GM12878 (cell line): ENCODE results near the gene CLIC3. TPM values are rescaled to one million over a fixed set of nuclear protein-coding genes. Genes with fewer than 3 reads are reported as not detected.

Experiments
- ATAC-seq: fragments of 200-7000 bp; cut with Tn5 transposase; 3 replicates; pipeline ENCODE4 v1.9.1; 2020; ENCODE audit warnings: mild to moderate bottlenecking, moderate library complexity
- BruUV-seq: library from RNA; stranded (reverse); fragments of 400-500 nt; replicated peaks from 2 replicates; lab custom pipeline; 2021; lab: Mats Ljungman, UMichigan
- CTCF ChIA-PET: fragments of 300-600 bp; sonication (Branson Sonifier 250); formaldehyde crosslinking; extraction: SDS; loops from one replicate; lab custom pipeline; 2021; ENCODE audit warnings: inconsistent platforms; lab: Yijun Ruan, JAX
- POLR2A ChIA-PET: fragments of 350-600 bp; formaldehyde crosslinking; extraction: SDS; loops from one replicate; lab custom pipeline; 2021; ENCODE audit warnings: inconsistent platforms; lab: Charles Lee
- RAD21 ChIA-PET: fragments of 300-600 bp; sonication (Branson Sonifier 250); formaldehyde crosslinking; loops from one replicate; lab custom pipeline; 2023; ENCODE audit warnings: antibody characterized with exemption; ENCODE audit not compliant: unreplicated experiment; lab: Charles Lee
- SMC1A ChIA-PET: fragments of 300-600 bp; sonication (Branson Sonifier 250); formaldehyde crosslinking; loops from one replicate; lab custom pipeline; 2023; ENCODE audit not compliant: unreplicated experiment, uncharacterized antibody; lab: Charles Lee
- DNase-seq: peaks from one replicate; pipeline ENCODE4 v3.0.0-alpha.2; 2011; ENCODE audit warnings: low read depth, low spot score
- FAIRE-seq: peaks from 3 replicates; lab custom pipeline; 2011; peaks lifted over from hg19 to GRCh38; lab: Jason Lieb, UNC
- H2AFZ ChIP-seq: 2 replicates; pipeline ENCODE4 v1.6.0; 2011; ENCODE audit warnings: low read depth, low read length, control low read depth; ENCODE audit not compliant: control insufficient read depth
- H3K27ac ChIP-seq: 2 replicates; pipeline ENCODE4 v1.5.1; 2011; ENCODE audit warnings: control low read depth; ENCODE audit not compliant: control insufficient read depth, insufficient read depth
- H3K27me3 ChIP-seq, 2 experiments: replicated peaks in 1 of 2; 2 replicates each; pipeline versions ENCODE4 v1.6.0 to v1.6.1; 2011; ENCODE audit warnings: low read length in 1 of 2; ENCODE audit not compliant: control insufficient read depth in 2 of 2, insufficient read depth in 2 of 2
- H3K36me3 ChIP-seq, 2 experiments: 2 replicates each; pipeline ENCODE4 v1.5.1; 2011; ENCODE audit warnings: low read length in 1 of 2; ENCODE audit not compliant: control insufficient read depth in 2 of 2, insufficient read depth in 2 of 2
- H3K4me1 ChIP-seq: 2 replicates; pipeline ENCODE4 v1.6.1; 2011; ENCODE audit warnings: mild to moderate bottlenecking, low read length, moderate library complexity, mixed read lengths; ENCODE audit not compliant: control insufficient read depth, insufficient read depth
- H3K4me2 ChIP-seq: 2 replicates; pipeline ENCODE4 v1.6.0; 2011; ENCODE audit warnings: control low read depth; ENCODE audit not compliant: control insufficient read depth, insufficient read depth
- H3K4me3 ChIP-seq: fragments of 200-600 bp; sonication (generic); 2 replicates; pipeline ENCODE4 v1.5.1; 2016
- H3K79me2 ChIP-seq: 2 replicates; pipeline ENCODE4 v1.6.0; 2011; ENCODE audit warnings: low read length; ENCODE audit not compliant: control insufficient read depth, insufficient read depth
- H3K9ac ChIP-seq: 2 replicates; pipeline ENCODE4 v1.8.0; 2011; ENCODE audit warnings: low read length, control low read depth, mixed read lengths; ENCODE audit not compliant: control insufficient read depth, insufficient read depth
- H3K9me3 ChIP-seq: replicated peaks from 3 replicates; pipeline ENCODE4 v1.5.1; 2011; ENCODE audit warnings: mild to moderate bottlenecking, low read length; ENCODE audit not compliant: control insufficient read depth, insufficient read depth
- H4K20me1 ChIP-seq: 2 replicates; pipeline ENCODE4 v1.6.0; 2011; ENCODE audit not compliant: control insufficient read depth, insufficient read depth
- CBX3 ChIP-seq: fragments of 200-600 bp; sonication (generic); IDR thresholded peaks from 2 replicates; pipeline ENCODE4 v1.6.1; 2016; ENCODE audit warnings: low read depth, borderline replicate concordance
- CREB1 ChIP-seq: IDR thresholded peaks from 2 replicates; pipeline ENCODE4 v1.6.1; 2012; ENCODE audit warnings: low read depth, mild to moderate bottlenecking, inconsistent platforms
- CREM ChIP-seq: IDR thresholded peaks from 2 replicates; pipeline ENCODE4 v1.6.1; 2014; ENCODE audit warnings: antibody characterized with exemption, low read depth
- ESRRA ChIP-seq: IDR thresholded peaks from 2 replicates; pipeline ENCODE4 v1.6.1; 2012; ENCODE audit warnings: mild to moderate bottlenecking, low read length, improper control_type of control experiment
- GATAD2B ChIP-seq: fragments of 450-650 bp; conservative IDR thresholded peaks from 2 replicates; pipeline ENCODE4 v1.6.1; 2017; ENCODE audit warnings: low read depth, mild to moderate bottlenecking, moderate library complexity
- HCFC1 ChIP-seq: fragments of 150-350 bp; IDR thresholded peaks from 2 replicates; pipeline ENCODE4 v1.6.1; 2014; ENCODE audit warnings: low read length
- IRF4 ChIP-seq: IDR thresholded peaks from 2 replicates; pipeline ENCODE4 v1.6.1; 2011; ENCODE audit warnings: low read depth, low read length
- JUND ChIP-seq: IDR thresholded peaks from 2 replicates; pipeline ENCODE4 v1.6.1; 2012; ENCODE audit warnings: low read depth, mild to moderate bottlenecking, low read length, improper control_type of control experiment, moderate library complexity
- MEF2B ChIP-seq: fragments of 450-650 bp; IDR thresholded peaks from 2 replicates; pipeline ENCODE4 v1.6.1; 2018; ENCODE audit warnings: mild to moderate bottlenecking, moderate library complexity; ENCODE audit not compliant: partially characterized antibody, poor library complexity, severe bottlenecking
- NFXL1 ChIP-seq: fragments of 450-650 bp; IDR thresholded peaks from 2 replicates; pipeline ENCODE4 v1.6.1; 2017; ENCODE audit warnings: antibody characterized with exemption, mild to moderate bottlenecking, borderline replicate concordance
- POLR2A ChIP-seq: IDR thresholded peaks from 2 replicates; pipeline ENCODE4 v1.6.1; 2011; ENCODE audit warnings: low read depth, mild to moderate bottlenecking, low read length
- SMC3 ChIP-seq: IDR thresholded peaks from 2 replicates; pipeline ENCODE4 v1.6.1; 2011; ENCODE audit warnings: low read length, improper control_type of control experiment, borderline replicate concordance
- SREBF2 ChIP-seq: IDR thresholded peaks from 2 replicates; pipeline ENCODE4 v1.6.1; 2012; ENCODE audit warnings: mild to moderate bottlenecking, low read length
- TCF3 ChIP-seq: IDR thresholded peaks from 2 replicates; pipeline ENCODE4 v1.6.1; 2012; ENCODE audit warnings: low read depth, mild to moderate bottlenecking, low read length, borderline replicate concordance; ENCODE audit not compliant: insufficient read depth
- ZNF217 ChIP-seq: fragments of 450-650 bp; IDR thresholded peaks from 2 replicates; pipeline ENCODE4 v1.6.1; 2017; ENCODE audit warnings: antibody characterized with exemption, mild to moderate bottlenecking
- ZNF274 ChIP-seq: IDR thresholded peaks from one replicate; pipeline ENCODE4 v1.8.0; 2011; ENCODE audit not compliant: insufficient read length, insufficient read depth
- whole genome bisulfite sequencing: methylation state at CpG from one replicate; pipeline ENCODE4 v1.1.6; 2016; ENCODE audit warnings: low lambda C conversion rate; ENCODE audit not compliant: insufficient replicate concordance, insufficient coverage; ENCODE audit errors: missing lambda C conversion rate; 5-methylcytosine and 5-hydroxymethylcytosine counted together
- in situ Hi-C: fragments of 300-500 bp; cut with MboI; formaldehyde crosslinking; loops from 9 replicates; pipeline ENCODE4 v1.14.3; 2018; ENCODE audit warnings: mixed read lengths
- intact Hi-C: fragments of 100-400 bp; cut with micrococcal nuclease; formaldehyde crosslinking; loops from one replicate; pipeline ENCODE4 v1.14.2; 2022; ENCODE audit not compliant: unreplicated experiment
- polyA plus RNA-seq, 11 experiments: library from polyadenylated mRNA; depleted of rRNA in 4 of 11; unstranded in 6 of 11; stranded (reverse) in 5 of 11; fragments of >200 nt; fragmentation: Nextera tagmentation in 4 of 11; fragmentation: Illumina TruSeq in 1 of 11; extraction: Ambion mirVana in 4 of 11; extraction: Trizol in 1 of 11; gene quantifications; 1 replicate in 1 of 11; 2 replicates in 10 of 11; pipeline versions ENCODE4 v1.2.1 to v1.2.3, GENCODE V29; 2011 to 2016; ENCODE audit warnings: inconsistent platforms in 2 of 11, missing spikeins in 2 of 11, low read depth in 1 of 11
- total RNA-seq, 4 experiments: library from RNA; depleted of rRNA in 3 of 4; stranded (reverse); fragments of >200 nt in 3 of 4; fragmentation: Illumina TruSeq in 1 of 4; extraction: Trizol in 1 of 4; gene quantifications; 2 replicates each; pipeline versions ENCODE4 v1.2.1 to v1.2.3, GENCODE V29; 2013 to 2021
- TF ChIP-seq, protein P1 (sequence below): fragments of 450-650 bp; formaldehyde crosslinking; IDR thresholded peaks from 2 replicates; pipeline ENCODE4 v1.4.0; 2022; ENCODE audit warnings: mild to moderate bottlenecking, moderate library complexity
- TF ChIP-seq, protein P2 (sequence below): IDR thresholded peaks from 2 replicates; pipeline ENCODE4 v1.6.1; 2011; ENCODE audit warnings: mild to moderate bottlenecking, low read depth, low read length, moderate library complexity; ENCODE audit not compliant: insufficient replicate concordance
- TF ChIP-seq, protein P3 (sequence below): IDR thresholded peaks from 2 replicates; pipeline ENCODE4 v1.6.1; 2012; ENCODE audit warnings: low read depth, low read length, improper control_type of control experiment
- TF ChIP-seq, protein P4 (sequence below): IDR thresholded peaks from 2 replicates; pipeline ENCODE4 v1.6.1; 2011; ENCODE audit warnings: low read depth, mild to moderate bottlenecking, low read length, moderate library complexity, borderline replicate concordance; ENCODE audit errors: extremely low read depth

The CLIC3 gene
- total and polyA plus RNA-seq, 10 of the 15 experiments (the other 5 are each of a cell fraction or from before 2014, with no cell fraction given) = 0.31 TPM; not detected in 9

DNA sequence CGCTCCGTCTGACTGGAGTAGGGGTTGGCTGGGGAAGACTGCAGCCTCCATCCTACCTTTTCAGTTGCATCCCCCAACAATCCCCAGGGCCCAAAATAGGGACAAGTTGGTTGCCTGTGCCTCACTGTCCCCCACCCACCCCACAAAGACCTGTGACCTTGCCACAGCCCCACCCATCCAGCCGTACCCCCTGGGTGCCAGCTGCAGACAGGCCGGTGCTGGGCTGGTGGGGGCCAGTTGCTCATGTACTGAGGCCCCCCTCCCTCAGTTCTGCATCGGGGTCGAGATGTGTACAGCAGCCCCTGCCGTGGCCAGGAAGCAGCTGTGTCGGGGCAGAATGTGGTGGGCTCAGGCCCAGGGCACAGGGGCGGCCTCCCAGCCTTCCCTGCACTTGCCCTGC is 13.2 kb downstream of the CLIC3 start:
- H3K27ac ChIP-seq = no peak overlapping the region
- FAIRE-seq (no peak), DNase-seq (no peak), ATAC-seq (no peak)
- intact Hi-C loops = no loop called here
- ChIA-PET POLR2A (no interaction called here), RAD21 (no interaction called here), SMC1A (no interaction called here), CTCF (no interaction called here)
- in situ Hi-C loops = no loop called here
- H3K79me2 ChIP-seq = no peaks in the 10 kb centered on the region
- no peak overlapping the region for H3K4me2 ChIP-seq
- TF ChIP-seq JUND = no peak
- no peak for TF ChIP-seq IRF4
- no peak for TF ChIP-seq CREB1
- no peak for TF ChIP-seq TCF3
- no peak for TF ChIP-seq ZNF274
- TF ChIP-seq, protein P1, sequence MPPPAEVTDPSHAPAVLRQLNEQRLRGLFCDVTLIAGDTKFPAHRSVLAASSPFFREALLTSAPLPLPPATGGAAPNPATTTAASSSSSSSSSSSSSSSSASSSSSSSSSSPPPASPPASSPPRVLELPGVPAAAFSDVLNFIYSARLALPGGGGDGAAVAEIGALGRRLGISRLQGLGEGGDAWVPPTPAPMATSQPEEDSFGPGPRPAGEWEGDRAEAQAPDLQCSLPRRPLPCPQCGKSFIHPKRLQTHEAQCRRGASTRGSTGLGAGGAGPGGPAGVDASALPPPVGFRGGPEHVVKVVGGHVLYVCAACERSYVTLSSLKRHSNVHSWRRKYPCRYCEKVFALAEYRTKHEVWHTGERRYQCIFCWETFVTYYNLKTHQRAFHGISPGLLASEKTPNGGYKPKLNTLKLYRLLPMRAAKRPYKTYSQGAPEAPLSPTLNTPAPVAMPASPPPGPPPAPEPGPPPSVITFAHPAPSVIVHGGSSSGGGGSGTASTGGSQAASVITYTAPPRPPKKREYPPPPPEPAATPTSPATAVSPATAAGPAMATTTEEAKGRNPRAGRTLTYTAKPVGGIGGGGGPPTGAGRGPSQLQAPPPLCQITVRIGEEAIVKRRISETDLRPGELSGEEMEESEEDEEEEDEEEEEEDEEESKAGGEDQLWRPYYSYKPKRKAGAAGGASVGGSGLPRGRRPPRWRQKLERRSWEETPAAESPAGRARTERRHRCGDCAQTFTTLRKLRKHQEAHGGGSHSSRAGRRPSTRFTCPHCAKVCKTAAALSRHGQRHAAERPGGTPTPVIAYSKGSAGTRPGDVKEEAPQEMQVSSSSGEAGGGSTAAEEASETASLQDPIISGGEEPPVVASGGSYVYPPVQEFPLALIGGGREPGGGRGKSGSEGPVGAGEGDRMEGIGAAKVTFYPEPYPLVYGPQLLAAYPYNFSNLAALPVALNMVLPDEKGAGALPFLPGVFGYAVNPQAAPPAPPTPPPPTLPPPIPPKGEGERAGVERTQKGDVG (CRISPR knock-in tag) = no peak
- no peak for TF ChIP-seq ZNF217
- no peak for TF ChIP-seq MEF2B
- TF ChIP-seq CREM = no peak
- no peak for TF ChIP-seq POLR2A
- TF ChIP-seq SREBF2 = no peak
- TF ChIP-seq, protein P2, sequence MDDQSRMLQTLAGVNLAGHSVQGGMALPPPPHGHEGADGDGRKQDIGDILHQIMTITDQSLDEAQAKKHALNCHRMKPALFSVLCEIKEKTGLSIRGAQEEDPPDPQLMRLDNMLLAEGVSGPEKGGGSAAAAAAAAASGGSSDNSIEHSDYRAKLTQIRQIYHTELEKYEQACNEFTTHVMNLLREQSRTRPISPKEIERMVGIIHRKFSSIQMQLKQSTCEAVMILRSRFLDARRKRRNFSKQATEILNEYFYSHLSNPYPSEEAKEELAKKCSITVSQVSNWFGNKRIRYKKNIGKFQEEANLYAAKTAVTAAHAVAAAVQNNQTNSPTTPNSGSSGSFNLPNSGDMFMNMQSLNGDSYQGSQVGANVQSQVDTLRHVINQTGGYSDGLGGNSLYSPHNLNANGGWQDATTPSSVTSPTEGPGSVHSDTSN = no peak
- TF ChIP-seq, protein P3, sequence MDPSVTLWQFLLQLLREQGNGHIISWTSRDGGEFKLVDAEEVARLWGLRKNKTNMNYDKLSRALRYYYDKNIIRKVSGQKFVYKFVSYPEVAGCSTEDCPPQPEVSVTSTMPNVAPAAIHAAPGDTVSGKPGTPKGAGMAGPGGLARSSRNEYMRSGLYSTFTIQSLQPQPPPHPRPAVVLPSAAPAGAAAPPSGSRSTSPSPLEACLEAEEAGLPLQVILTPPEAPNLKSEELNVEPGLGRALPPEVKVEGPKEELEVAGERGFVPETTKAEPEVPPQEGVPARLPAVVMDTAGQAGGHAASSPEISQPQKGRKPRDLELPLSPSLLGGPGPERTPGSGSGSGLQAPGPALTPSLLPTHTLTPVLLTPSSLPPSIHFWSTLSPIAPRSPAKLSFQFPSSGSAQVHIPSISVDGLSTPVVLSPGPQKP = no peak
- no peak for TF ChIP-seq NFXL1
- TF ChIP-seq, protein P4, sequence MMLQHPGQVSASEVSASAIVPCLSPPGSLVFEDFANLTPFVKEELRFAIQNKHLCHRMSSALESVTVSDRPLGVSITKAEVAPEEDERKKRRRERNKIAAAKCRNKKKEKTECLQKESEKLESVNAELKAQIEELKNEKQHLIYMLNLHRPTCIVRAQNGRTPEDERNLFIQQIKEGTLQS = no peak
- no peak for TF ChIP-seq HCFC1
- TF ChIP-seq CBX3 = no peak
- no peak for TF ChIP-seq ESRRA
- no peak for TF ChIP-seq GATAD2B
- TF ChIP-seq SMC3 = no peak
- peaks cover 5 to 6% of the 10 kb centered on the region in 2 experiments for H3K27me3 ChIP-seq
- H3K9me3 ChIP-seq = no peaks in the 10 kb centered on the region
- H3K4me3 ChIP-seq = no peak overlapping the region
- no peaks in the 10 kb centered on the region for H3K4me1 ChIP-seq
- H4K20me1 ChIP-seq = peaks cover 3% of the 10 kb centered on the region; the same call in 1 of the 2 replicates
- WGBS = 20% methylated on average over 9 of the region's 9 CpGs
- BruUV-seq = no TSS peak
- H2AFZ ChIP-seq = no peak overlapping the region
- no peaks in the 10 kb centered on the region for H3K36me3 ChIP-seq
- H3K9ac ChIP-seq = no peak overlapping the region
